CD8-positive, alpha-beta memory T cell (primary cell): ENCODE results near the gene SCN2B. TPM values are rescaled to one million over a fixed set of nuclear protein-coding genes. Genes with fewer than 3 reads are reported as not detected.

Experiments
- CTCF ChIA-PET: fragments of 350-600 bp; sonication (Branson Sonifier 250); formaldehyde crosslinking; loops from one replicate; lab custom pipeline; 2021; ENCODE audit warnings: antibody characterized with exemption; lab: Charles Lee
- POLR2A ChIA-PET: fragments of 350-600 bp; sonication (Branson Sonifier 250); formaldehyde crosslinking; loops from one replicate; lab custom pipeline; 2021; ENCODE audit warnings: antibody characterized with exemption; lab: Charles Lee
- DNase-seq, 5 donors: peaks; one replicate each; pipeline versions ENCODE4 v3.0.0 to v3.0.0-alpha.2; 2020 to 2022; ENCODE audit warnings: mixed read lengths in 1 of 5
- H3K27ac ChIP-seq: one replicate; pipeline ENCODE4 v1.7.0; 2013; ENCODE audit warnings: low read depth, mild to moderate bottlenecking, low read length, moderate library complexity
- H3K27me3 ChIP-seq: 2 replicates; pipeline ENCODE4 v1.7.0; 2013; ENCODE audit warnings: low read length, mild to moderate bottlenecking; ENCODE audit not compliant: insufficient read depth, poor library complexity, severe bottlenecking
- H3K36me3 ChIP-seq: 2 replicates; pipeline ENCODE4 v1.7.0; 2013; ENCODE audit warnings: mild to moderate bottlenecking, low read length, moderate library complexity; ENCODE audit not compliant: insufficient read depth
- H3K4me1 ChIP-seq: 2 replicates; pipeline ENCODE4 v1.7.0; 2013; ENCODE audit warnings: mild to moderate bottlenecking, low read length, moderate library complexity; ENCODE audit not compliant: insufficient read depth
- H3K4me3 ChIP-seq: 2 replicates; pipeline ENCODE4 v1.7.0; 2013; ENCODE audit warnings: mild to moderate bottlenecking, low read length
- H3K9me3 ChIP-seq: 2 replicates; pipeline ENCODE4 v1.7.0; 2013; ENCODE audit warnings: mild to moderate bottlenecking, low read length
- H3K27ac Mint-ChIP-seq, 8 donors: one replicate each; pipeline ENCODE4 v1.8.0; 2020 to 2021; ENCODE audit warnings: mixed read lengths in 8 of 8, mild to moderate bottlenecking in 6 of 8, inconsistent platforms in 3 of 8, moderate library complexity in 3 of 8
- H3K27me3 Mint-ChIP-seq, 2 donors: one replicate each; pipeline ENCODE4 v1.8.0; 2020 to 2021; ENCODE audit warnings: mixed read lengths in 2 of 2, mild to moderate bottlenecking in 1 of 2, moderate library complexity in 1 of 2
- H3K36me3 Mint-ChIP-seq, 3 donors: one replicate each; pipeline ENCODE4 v1.8.0; 2020 to 2021; ENCODE audit warnings: mixed read lengths in 3 of 3, inconsistent platforms in 1 of 3, mild to moderate bottlenecking in 1 of 3
- H3K4me1 Mint-ChIP-seq, 3 donors: one replicate each; pipeline ENCODE4 v1.8.0; 2020 to 2021; ENCODE audit warnings: mixed read lengths in 3 of 3, inconsistent platforms in 1 of 3, mild to moderate bottlenecking in 1 of 3
- H3K4me3 Mint-ChIP-seq, 7 donors: one replicate each; pipeline ENCODE4 v1.8.0; 2020 to 2021; ENCODE audit warnings: mixed read lengths in 7 of 7, mild to moderate bottlenecking in 6 of 7, moderate library complexity in 4 of 7, inconsistent platforms in 2 of 7
- H3K9me3 Mint-ChIP-seq, 5 donors: one replicate each; pipeline ENCODE4 v1.8.0; 2020 to 2022; ENCODE audit warnings: mixed read lengths in 5 of 5, mild to moderate bottlenecking in 3 of 5, moderate library complexity in 2 of 5, inconsistent platforms in 1 of 5
- polyA plus RNA-seq: library from polyadenylated mRNA; unstranded; fragments of 300-500 nt; fragmentation: Illumina TruSeq; gene quantifications from one replicate; pipeline ENCODE4 v1.2.3, GENCODE V29; 2021
- total RNA-seq, 2 experiments: library from RNA; stranded (reverse); gene quantifications; one replicate each; pipeline ENCODE4 v1.2.3, GENCODE V29; 2021

The SCN2B gene
- total and polyA plus RNA-seq, 3 experiments from 2014 or later: not detected

GRCh38 chr11:118175031-118175992, 1.1 kb downstream of the SCN2B start:
- H3K9me3 Mint-ChIP-seq: no peaks in the 10 kb centered on the region
- no peak for DNase-seq
- ChIA-PET POLR2A (no interaction called here), CTCF (interaction anchor here (1.3 kb wide), 1 partner anchor 27 kb away, joined by 4 read pairs; no protein-coding TSS in a partner anchor)
- H3K4me1 Mint-ChIP-seq: peaks cover 0 to 5% (median 4%) of the 10 kb centered on the region in 3 donors
- Histone ChIP-seq H3K4me1 (peaks cover 8% of the 10 kb centered on the region), H3K9me3 (no peaks in the 10 kb centered on the region), H3K4me3 (no peak overlapping the region), H3K27me3 (no peaks in the 10 kb centered on the region), H3K27ac (no peak overlapping the region), H3K36me3 (no peaks in the 10 kb centered on the region)
- peaks cover 8 to 11% of the 10 kb centered on the region in 2 donors for H3K27me3 Mint-ChIP-seq
- no peak overlapping the region for H3K4me3 Mint-ChIP-seq
- H3K27ac Mint-ChIP-seq: peak overlapping the region in 2 of 8 donors; percentile 80 to 85
- no peaks in the 10 kb centered on the region for H3K36me3 Mint-ChIP-seq

- Histone ChIP-seq H3K36me3 (no peaks in the 10 kb centered on the region), H3K27ac (no peak overlapping the region), H3K9me3 (no peaks in the 10 kb centered on the region), H3K4me3 (no peak overlapping the region), H3K4me1 (peaks cover 8% of the 10 kb centered on the region), H3K27me3 (no peaks in the 10 kb centered on the region)
- Mint-ChIP-seq H3K9me3 (no peaks in the 10 kb centered on the region), H3K27me3 (peaks cover 8 to 12% of the 10 kb centered on the region in 2 donors), H3K27ac (no peak overlapping the region), H3K36me3 (no peaks in the 10 kb centered on the region), H3K4me1 (peaks cover 0 to 4% (median 4%) of the 10 kb centered on the region in 3 donors), H3K4me3 (no peak overlapping the region)
- ChIA-PET POLR2A (no interaction called here), CTCF (interaction anchor here (0.6 to 1.3 kb wide), 2 partner anchors 28 to 106 kb away, joined by 3 to 4 read pairs; no protein-coding TSS in a partner anchor)
- no peak for DNase-seq
Observed at GRCh38 chr11:118174006-118174567, 2.4 kb downstream of the SCN2B start.

GRCh38 chr11:118172356-118172755, 4.1 kb downstream of the SCN2B start:
- CTCF ChIA-PET: interaction anchor here (0.6 to 4.0 kb wide), 38 partner anchors 9 to 464 kb away, joined by 3 to 34 read pairs (median 4); partner anchors contain the start of genes CD3E, MPZL3 and SCN4B
- Mint-ChIP-seq H3K4me1 (peaks cover 0 to 4% (median 4%) of the 10 kb centered on the region in 3 donors), H3K27ac (peak overlapping the region in 2 of 8 donors; percentile 12 to 55), H3K4me3 (no peak overlapping the region), H3K9me3 (no peaks in the 10 kb centered on the region), H3K27me3 (peaks cover 11 to 19% of the 10 kb centered on the region in 2 donors), H3K36me3 (no peaks in the 10 kb centered on the region)
- POLR2A ChIA-PET: no interaction called here
- Histone ChIP-seq H3K4me3 (no peak overlapping the region), H3K36me3 (no peaks in the 10 kb centered on the region), H3K27ac (no peak overlapping the region), H3K9me3 (no peaks in the 10 kb centered on the region), H3K27me3 (no peaks in the 10 kb centered on the region), H3K4me1 (peaks cover 8% of the 10 kb centered on the region)
- no peak for DNase-seq

- Histone ChIP-seq H3K27ac (no peak overlapping the region), H3K27me3 (no peaks in the 10 kb centered on the region), H3K9me3 (no peaks in the 10 kb centered on the region), H3K4me3 (no peak overlapping the region), H3K36me3 (no peaks in the 10 kb centered on the region), H3K4me1 (peaks cover 8% of the 10 kb centered on the region)
- Mint-ChIP-seq H3K36me3 (no peaks in the 10 kb centered on the region), H3K4me3 (no peak overlapping the region), H3K27ac (peak overlapping the region in 1 of 8 donors; percentile 19), H3K9me3 (no peaks in the 10 kb centered on the region), H3K4me1 (peaks cover 0 to 4% (median 4%) of the 10 kb centered on the region in 3 donors), H3K27me3 (peaks cover 11 to 22% of the 10 kb centered on the region in 2 donors)
- ChIA-PET POLR2A (no interaction called here), CTCF (interaction anchor here (0.5 to 4.0 kb wide), 57 partner anchors 9 to 745 kb away, joined by 3 to 34 read pairs (median 4); partner anchors contain the start of genes CD3E, MPZL3 and SCN4B)
- DNase-seq: peak; percentile 51 to 76 (median 62)
Observed at GRCh38 chr11:118171269-118172062, 5.0 kb downstream of the SCN2B start.

- Histone ChIP-seq H3K4me1 (peaks cover 8% of the 10 kb centered on the region), H3K36me3 (no peaks in the 10 kb centered on the region), H3K27me3 (no peaks in the 10 kb centered on the region), H3K9me3 (no peaks in the 10 kb centered on the region), H3K4me3 (no peak overlapping the region), H3K27ac (no peak overlapping the region)
- CTCF ChIA-PET: interaction anchor here (0.5 to 4.0 kb wide), 40 partner anchors 10 to 745 kb away, joined by 3 to 34 read pairs (median 4); partner anchors contain the start of genes CD3E and SCN4B
- peaks cover 11 to 22% of the 10 kb centered on the region in 2 donors for H3K27me3 Mint-ChIP-seq
- no peak overlapping the region for H3K4me3 Mint-ChIP-seq
- POLR2A ChIA-PET: no interaction called here
- DNase-seq: no peak
- peak overlapping the region in 1 of 8 donors; percentile 19 for H3K27ac Mint-ChIP-seq
- no peaks in the 10 kb centered on the region for H3K9me3 Mint-ChIP-seq
- no peaks in the 10 kb centered on the region for H3K36me3 Mint-ChIP-seq
- peaks cover 0 to 4% (median 4%) of the 10 kb centered on the region in 3 donors for H3K4me1 Mint-ChIP-seq
Observed at GRCh38 chr11:118170882-118171268, 5.6 kb downstream of the SCN2B start.

GRCh38 chr11:118170231-118170630, 6.2 kb downstream of the SCN2B start:
- H3K27me3 ChIP-seq: no peaks in the 10 kb centered on the region
- Mint-ChIP-seq H3K4me1 (peaks cover 0 to 4% (median 4%) of the 10 kb centered on the region in 3 donors), H3K4me3 (no peak overlapping the region), H3K27ac (no peak overlapping the region), H3K36me3 (no peaks in the 10 kb centered on the region), H3K27me3 (peaks cover 11 to 22% of the 10 kb centered on the region in 2 donors), H3K9me3 (no peaks in the 10 kb centered on the region)
- H3K36me3 ChIP-seq: no peaks in the 10 kb centered on the region
- H3K27ac ChIP-seq: no peak overlapping the region
- H3K4me3 ChIP-seq: no peak overlapping the region
- no peaks in the 10 kb centered on the region for H3K9me3 ChIP-seq
- CTCF ChIA-PET: interaction anchor here (0.8 to 4.0 kb wide), 16 partner anchors 11 to 744 kb away, joined by 3 to 34 read pairs (median 4); partner anchors contain the start of gene SCN4B
- peaks cover 8% of the 10 kb centered on the region for H3K4me1 ChIP-seq
- POLR2A ChIA-PET: no interaction called here
- no peak for DNase-seq
